K562 (cell line): ENCODE measurements around the gene GLDC. TPM values are rescaled to one million over a fixed set of nuclear protein-coding genes. Genes with fewer than 3 reads are reported as not detected.

Experiments used
- CHD7 ChIP-seq: fragments of 200-600 bp; sonication (generic); IDR thresholded peaks from one replicate; pipeline ENCODE4 v1.6.1; 2012; ENCODE audit warnings: mild to moderate bottlenecking, low read depth, low read length, inconsistent platforms
- POLR2H ChIP-seq: IDR thresholded peaks from 2 replicates; pipeline ENCODE4 v1.6.1; 2016; ENCODE audit warnings: missing genetic modification characterization, low read depth, mild to moderate bottlenecking, control low read depth, missing compliant biosample characterization, moderate library complexity
- RERE ChIP-seq: sonication (generic); formaldehyde crosslinking; IDR thresholded peaks from 2 replicates; pipeline ENCODE4 v1.8.0; 2023; ENCODE audit warnings: missing genetic modification reagents, mild to moderate bottlenecking, borderline replicate concordance
- RREB1 ChIP-seq: fragments of 250-450 bp; sonication (Bioruptor Pico); IDR thresholded peaks from 2 replicates; pipeline ENCODE4 v1.4.0; 2020
- polyA plus RNA-seq, 8 experiments: library from polyadenylated mRNA; depleted of rRNA in 4 of 8; stranded (reverse) in 5 of 8; unstranded in 3 of 8; fragments of >200 nt; fragmentation: Nextera tagmentation in 2 of 8; fragmentation: Illumina TruSeq in 1 of 8; extraction: Ambion mirVana in 2 of 8; extraction: Trizol in 1 of 8; gene quantifications; 2 replicates each; pipeline versions ENCODE4 v1.2.1 to v1.2.3, GENCODE V29; 2011 to 2014; ENCODE audit warnings: inconsistent platforms in 1 of 8, missing spikeins in 1 of 8
- total RNA-seq, 7 experiments: library from RNA; depleted of rRNA in 6 of 7; stranded (reverse); fragments of >200 nt in 6 of 7; fragmentation: Illumina TruSeq in 2 of 7; extraction: Trizol in 2 of 7; gene quantifications; 2 replicates each; pipeline versions ENCODE4 v1.2.1 to v1.2.3, GENCODE V29; 2011 to 2021; ENCODE audit warnings: low replicate concordance in 1 of 7

Gene GLDC
- total and polyA plus RNA-seq, 9 of the 15 experiments (the other 6 are each of a cell fraction or from before 2014, with no cell fraction given), result 0.03 to 0.27 (median 0.08) TPM; not detected in 6

- TF ChIP-seq RERE (CRISPR knock-in tag) (no peak), CHD7 (no peak), RREB1 (CRISPR knock-in tag) (no peak), POLR2H (tag) (no peak)
Observed at GRCh38 chr9:6687180-6687579, 41.7 kb upstream of the GLDC start (continued).
